Activated naive CD4-positive, alpha-beta T cell treated with anti-CD3 and anti-CD28 coated beads, Interleukin-2, amount 50 U/mL, for 24 hours (primary cell): ENCODE measurements around the gene TBPL2.
"Not testable (repeated sequence)": the region's sequence is repeated elsewhere in the genome, so short reads cannot be mapped to it uniquely, and the experiment has no call there.

Experiments used
- H3K27ac Mint-ChIP-seq: one replicate; pipeline ENCODE4 v1.8.0; 2021; ENCODE audit warnings: mild to moderate bottlenecking, mixed read lengths
- H3K27me3 Mint-ChIP-seq: one replicate; pipeline ENCODE4 v1.8.0; 2021; ENCODE audit warnings: mixed read lengths
- H3K36me3 Mint-ChIP-seq: one replicate; pipeline ENCODE4 v1.8.0; 2021; ENCODE audit warnings: mixed read lengths
- H3K4me1 Mint-ChIP-seq: one replicate; pipeline ENCODE4 v1.8.0; 2021; ENCODE audit warnings: mixed read lengths
- H3K4me3 Mint-ChIP-seq: one replicate; pipeline ENCODE4 v1.8.0; 2021; ENCODE audit warnings: mild to moderate bottlenecking, mixed read lengths
- H3K9me3 Mint-ChIP-seq: one replicate; pipeline ENCODE4 v1.8.0; 2021; ENCODE audit warnings: mixed read lengths

TBPL2 gene

DNA sequence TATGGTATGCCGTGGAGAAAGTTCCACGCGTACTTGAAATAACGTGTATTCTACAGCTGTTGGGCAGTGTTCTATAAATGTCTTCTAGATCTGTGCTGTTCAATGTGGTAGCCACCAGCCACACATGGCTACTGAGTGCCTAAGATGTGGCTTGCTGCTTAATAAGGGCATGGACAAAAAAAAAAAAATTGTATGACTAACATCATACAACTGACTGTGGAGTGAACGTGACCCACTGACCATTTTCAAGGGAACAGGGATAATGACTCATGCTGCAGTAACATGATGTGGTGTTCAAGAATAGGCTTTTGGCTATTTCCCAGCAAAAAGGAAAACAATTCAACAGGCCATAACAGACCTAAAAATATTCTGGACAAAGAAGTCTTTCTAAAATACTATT lies 41.7 kb downstream of the TBPL2 start:
- Mint-ChIP-seq H3K27ac (no peak overlapping the region), H3K4me3 (no peak overlapping the region), H3K36me3 (peaks cover 11% of the 10 kb centered on the region), H3K27me3 (no peaks in the 10 kb centered on the region), H3K4me1 (peaks cover 40% of the 10 kb centered on the region), H3K9me3 (no peaks in the 10 kb centered on the region)

DNA sequence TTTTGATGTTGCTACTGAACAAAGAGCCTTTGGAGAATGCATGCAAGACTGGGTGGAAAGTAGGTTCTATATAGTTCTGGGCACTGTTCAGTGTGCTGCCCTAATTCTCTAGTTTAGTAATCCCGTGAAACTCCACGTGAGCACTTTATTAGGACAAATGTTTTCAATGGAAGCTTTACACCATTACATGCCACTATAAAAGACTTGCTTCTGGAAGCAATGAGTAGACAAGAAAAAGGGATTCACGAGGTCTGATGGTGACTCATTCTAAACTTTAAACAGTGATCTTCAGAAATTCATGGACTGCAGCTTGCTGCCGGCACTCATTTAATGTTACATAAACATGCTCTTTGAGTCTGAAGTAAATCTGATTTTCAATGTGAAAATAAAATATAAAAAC lies 51.1 kb downstream of the TBPL2 start:
- H3K36me3 Mint-ChIP-seq, result peaks cover 28% of the 10 kb centered on the region
- H3K9me3 Mint-ChIP-seq, result peaks cover 4% of the 10 kb centered on the region
- peaks cover 46% of the 10 kb centered on the region for H3K4me1 Mint-ChIP-seq
- H3K27ac Mint-ChIP-seq, result peak overlapping the region; percentile 92
- no peaks in the 10 kb centered on the region for H3K27me3 Mint-ChIP-seq
- no peak overlapping the region for H3K4me3 Mint-ChIP-seq

GRCh38 chr14:55388160-55388559 lies 52.3 kb downstream of the TBPL2 start:
- H3K4me1 Mint-ChIP-seq, result peaks cover 49% of the 10 kb centered on the region
- peak overlapping the region; percentile 26 for H3K4me3 Mint-ChIP-seq
- no peaks in the 10 kb centered on the region for H3K27me3 Mint-ChIP-seq
- H3K27ac Mint-ChIP-seq, result peak overlapping the region; percentile 92
- peaks cover 30% of the 10 kb centered on the region for H3K36me3 Mint-ChIP-seq
- peaks cover 4% of the 10 kb centered on the region for H3K9me3 Mint-ChIP-seq

DNA sequence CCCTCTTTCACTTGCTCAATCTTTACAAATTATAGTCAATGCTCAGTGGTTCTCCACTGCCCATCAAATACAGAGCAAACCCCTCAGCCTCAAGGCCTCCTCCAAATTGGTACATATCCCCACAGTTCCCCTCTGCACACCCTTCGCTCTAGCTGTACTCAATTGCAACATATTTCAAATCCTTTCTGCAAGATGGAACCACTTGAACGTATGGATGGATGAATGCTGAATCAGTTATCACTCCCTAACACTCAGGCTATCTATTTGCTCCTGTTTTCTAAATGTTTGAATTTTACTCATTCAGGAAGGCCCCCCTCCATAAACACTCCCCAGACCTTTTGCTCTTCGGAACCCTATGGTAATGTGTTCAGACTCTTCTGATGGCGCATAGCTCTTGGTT lies 53.3 kb downstream of the TBPL2 start:
- Mint-ChIP-seq H3K4me3 (peak overlapping the region; percentile 56), H3K9me3 (peaks cover 4% of the 10 kb centered on the region), H3K36me3 (peaks cover 30% of the 10 kb centered on the region), H3K27me3 (no peaks in the 10 kb centered on the region), H3K4me1 (peaks cover 49% of the 10 kb centered on the region), H3K27ac (peak overlapping the region; percentile 100)

GRCh38 chr14:55386037-55386808 lies 54.2 kb downstream of the TBPL2 start:
- Mint-ChIP-seq H3K4me1 (peaks cover 49% of the 10 kb centered on the region), H3K36me3 (peaks cover 35% of the 10 kb centered on the region), H3K9me3 (peaks cover 4% of the 10 kb centered on the region), H3K27me3 (no peaks in the 10 kb centered on the region), H3K27ac (peak overlapping the region; percentile 100), H3K4me3 (peak overlapping the region; percentile 82)

- H3K27ac Mint-ChIP-seq, result peak overlapping the region; percentile 93
- H3K4me1 Mint-ChIP-seq, result peaks cover 46% of the 10 kb centered on the region
- H3K27me3 Mint-ChIP-seq, result no peaks in the 10 kb centered on the region
- H3K9me3 Mint-ChIP-seq, result peaks cover 4% of the 10 kb centered on the region
- no peak overlapping the region for H3K4me3 Mint-ChIP-seq
- H3K36me3 Mint-ChIP-seq, result peaks cover 37% of the 10 kb centered on the region
Measured at GRCh38 chr14:55384536-55384935, 55.9 kb downstream of the TBPL2 start.

DNA sequence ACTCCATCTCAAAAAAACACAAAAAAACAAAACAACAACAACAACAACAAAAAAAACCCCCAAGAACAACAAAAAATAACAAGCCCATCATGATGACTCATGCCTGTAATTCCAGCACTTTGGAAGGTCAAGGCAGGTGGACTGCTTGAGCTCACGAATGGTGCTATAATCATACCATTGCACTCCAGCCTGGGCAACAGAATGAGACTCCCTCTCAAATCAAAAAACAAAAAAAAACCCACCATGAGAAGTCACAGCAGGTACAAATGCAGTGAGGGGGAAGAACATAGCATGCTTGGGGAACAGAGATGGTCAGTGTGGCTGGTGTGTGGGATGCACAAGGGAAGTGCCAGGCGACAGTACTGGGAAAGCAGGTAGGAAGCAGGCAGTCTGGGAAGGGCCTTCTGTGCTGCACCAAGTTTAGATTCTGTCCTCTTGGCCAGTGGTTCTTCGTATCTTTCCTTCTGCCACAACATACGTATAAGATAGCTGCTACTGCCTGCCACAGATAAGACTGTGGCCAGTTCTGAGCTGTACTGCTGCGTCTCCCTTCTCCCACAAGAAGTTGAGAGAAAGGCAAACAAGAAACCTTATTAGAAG lies 56.8 kb downstream of the TBPL2 start:
- no peaks in the 10 kb centered on the region for H3K27me3 Mint-ChIP-seq
- H3K27ac Mint-ChIP-seq, result peak overlapping the region; percentile 66
- H3K4me1 Mint-ChIP-seq, result peaks cover 37% of the 10 kb centered on the region
- H3K9me3 Mint-ChIP-seq, result peaks cover 4% of the 10 kb centered on the region
- peaks cover 31% of the 10 kb centered on the region for H3K36me3 Mint-ChIP-seq
- H3K4me3 Mint-ChIP-seq, result no peak overlapping the region

DNA sequence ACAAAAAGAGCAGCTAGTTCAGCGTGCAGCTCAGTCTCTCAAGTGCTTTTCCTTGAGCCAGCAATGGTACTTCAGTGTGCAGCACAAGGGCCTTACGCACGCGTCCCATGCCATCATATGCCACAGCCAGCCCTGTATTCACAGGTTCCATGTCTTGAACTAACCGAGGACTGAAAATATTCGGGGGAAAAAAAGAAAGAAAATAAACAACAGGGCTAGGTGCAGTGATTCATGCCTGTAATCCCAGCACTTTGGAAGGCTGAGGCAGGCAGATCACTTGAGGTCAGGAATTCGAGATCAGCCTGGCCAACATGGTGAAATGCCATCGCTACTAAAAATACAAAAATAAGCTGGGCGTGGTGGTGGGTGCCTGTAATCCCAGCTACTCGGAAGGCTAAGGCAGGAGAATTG lies 57.4 kb downstream of the TBPL2 start:
- H3K9me3 Mint-ChIP-seq, H3K27me3 Mint-ChIP-seq, H3K4me3 Mint-ChIP-seq: not testable (repeated sequence)
- Mint-ChIP-seq H3K36me3 (peaks cover 28% of the 10 kb centered on the region), H3K4me1 (peaks cover 32% of the 10 kb centered on the region), H3K27ac (peak overlapping the region; percentile 64)

DNA sequence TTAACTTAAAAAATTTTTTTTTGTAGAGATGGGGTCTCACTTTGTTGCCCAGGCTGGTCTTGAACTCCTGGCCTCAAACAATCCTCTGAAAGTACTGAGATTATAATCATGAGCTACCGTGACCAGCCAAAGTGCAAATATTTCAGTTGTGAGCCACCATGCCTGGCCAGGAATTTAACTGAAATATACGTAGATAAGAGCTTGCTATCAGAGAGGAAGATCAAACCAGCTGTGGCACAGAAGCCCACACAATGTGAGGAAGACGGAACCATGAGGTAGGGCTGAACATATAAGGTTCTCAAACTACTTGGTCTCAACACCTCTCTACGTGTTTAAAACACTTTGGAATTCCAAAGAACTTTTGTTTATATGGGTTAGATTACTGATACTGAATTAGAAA lies 57.9 kb downstream of the TBPL2 start:
- Mint-ChIP-seq H3K36me3 (peaks cover 27% of the 10 kb centered on the region), H3K27ac (no peak overlapping the region), H3K4me1 (peaks cover 30% of the 10 kb centered on the region), H3K27me3 (no peaks in the 10 kb centered on the region), H3K4me3 (no peak overlapping the region), H3K9me3 (peaks cover 4% of the 10 kb centered on the region)

- Mint-ChIP-seq H3K4me3 (no peak overlapping the region), H3K27ac (peak overlapping the region; percentile 73), H3K36me3 (peaks cover 25% of the 10 kb centered on the region), H3K4me1 (peaks cover 23% of the 10 kb centered on the region), H3K9me3 (peaks cover 4% of the 10 kb centered on the region), H3K27me3 (no peaks in the 10 kb centered on the region)
Measured at GRCh38 chr14:55381561-55381960, 58.9 kb downstream of the TBPL2 start.

DNA sequence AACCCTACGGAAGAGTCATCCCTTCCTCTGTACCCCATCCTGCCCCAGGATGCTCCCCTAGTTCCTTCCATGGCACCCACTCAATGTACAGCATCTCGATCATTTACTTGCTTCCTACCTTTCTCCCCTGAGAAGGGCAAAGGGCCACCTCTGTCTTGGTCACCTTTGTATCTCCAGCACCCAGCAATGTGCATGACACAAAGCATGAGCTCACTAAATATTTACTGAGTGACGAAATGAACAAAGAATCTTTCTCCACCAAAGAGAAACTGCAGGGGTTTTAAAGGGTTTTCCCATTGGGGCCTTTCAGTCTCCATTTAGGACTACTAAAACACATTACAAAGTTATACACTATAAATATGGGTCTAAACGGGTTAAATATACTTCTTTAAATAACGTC lies 59.4 kb downstream of the TBPL2 start:
- no peak overlapping the region for H3K4me3 Mint-ChIP-seq
- peaks cover 27% of the 10 kb centered on the region for H3K36me3 Mint-ChIP-seq
- peak overlapping the region; percentile 73 for H3K27ac Mint-ChIP-seq
- peaks cover 3% of the 10 kb centered on the region for H3K9me3 Mint-ChIP-seq
- H3K27me3 Mint-ChIP-seq, result no peaks in the 10 kb centered on the region
- peaks cover 23% of the 10 kb centered on the region for H3K4me1 Mint-ChIP-seq

- no peaks in the 10 kb centered on the region for H3K27me3 Mint-ChIP-seq
- H3K4me3 Mint-ChIP-seq, result no peak overlapping the region
- H3K4me1 Mint-ChIP-seq, result peaks cover 43% of the 10 kb centered on the region
- H3K27ac Mint-ChIP-seq, result no peak overlapping the region
- H3K36me3 Mint-ChIP-seq, result peaks cover 27% of the 10 kb centered on the region
- H3K9me3 Mint-ChIP-seq, result no peaks in the 10 kb centered on the region
Measured at GRCh38 chr14:55377236-55377635, 63.2 kb downstream of the TBPL2 start.

GRCh38 chr14:55374771-55375170 lies 65.6 kb downstream of the TBPL2 start:
- peaks cover 24% of the 10 kb centered on the region for H3K36me3 Mint-ChIP-seq
- H3K4me3 Mint-ChIP-seq, result peak overlapping the region; percentile 82

DNA sequence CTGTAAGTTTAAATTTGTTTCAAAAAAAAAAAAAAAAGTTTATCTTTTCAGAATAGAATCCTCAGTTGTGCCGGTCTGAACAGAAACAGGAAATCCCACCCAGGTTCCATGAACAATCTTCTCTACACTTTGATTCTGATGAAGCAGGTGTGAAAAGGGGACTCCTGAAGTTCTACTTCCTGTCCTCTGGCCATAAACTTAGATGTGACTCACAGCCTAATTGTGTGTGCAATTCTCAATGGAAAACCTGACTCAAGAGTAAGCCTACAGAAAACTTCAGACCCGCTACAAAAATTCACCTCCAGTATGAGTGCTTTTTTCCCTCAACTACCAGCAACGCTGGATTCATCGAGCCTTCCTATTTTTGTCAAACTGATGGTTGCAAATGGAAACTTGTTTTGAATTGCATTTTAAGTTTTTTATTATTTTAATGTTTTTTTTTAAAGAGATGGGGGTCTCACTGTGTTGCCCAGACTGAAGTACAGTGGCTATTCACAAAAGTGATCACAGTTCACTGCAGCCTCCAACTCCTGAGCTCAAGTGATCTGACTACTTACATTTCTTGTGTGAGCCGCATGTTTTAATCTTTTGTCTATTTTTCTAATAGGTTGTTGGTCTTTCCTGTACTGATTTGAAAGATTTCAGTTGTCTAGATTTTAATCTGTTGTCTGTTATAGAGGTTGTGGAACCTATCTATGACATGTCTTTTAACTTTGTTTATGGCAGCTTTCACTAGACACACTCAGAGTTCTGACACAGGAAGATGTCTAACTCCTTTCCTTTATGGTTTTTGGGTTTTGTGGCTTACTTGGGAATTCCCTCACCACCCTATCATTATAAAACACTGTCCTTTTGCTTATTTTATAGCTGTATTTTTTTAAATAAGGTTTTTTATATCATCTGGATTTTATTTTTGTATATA lies 66.4 kb downstream of the TBPL2 start:
- H3K4me3 Mint-ChIP-seq, result peak overlapping the region; percentile 82
- peak overlapping the region; percentile 99 for H3K27ac Mint-ChIP-seq
- no peaks in the 10 kb centered on the region for H3K27me3 Mint-ChIP-seq
- H3K4me1 Mint-ChIP-seq, result peaks cover 52% of the 10 kb centered on the region
- peaks cover 25% of the 10 kb centered on the region for H3K36me3 Mint-ChIP-seq
- H3K9me3 Mint-ChIP-seq, result no peaks in the 10 kb centered on the region

More at GRCh38 chr14:55374771-55375170, 65.6 kb downstream of the TBPL2 start:
- Mint-ChIP-seq H3K27me3 (no peaks in the 10 kb centered on the region), H3K9me3 (no peaks in the 10 kb centered on the region), H3K4me1 (peaks cover 52% of the 10 kb centered on the region), H3K27ac (peak overlapping the region; percentile 99)

DNA sequence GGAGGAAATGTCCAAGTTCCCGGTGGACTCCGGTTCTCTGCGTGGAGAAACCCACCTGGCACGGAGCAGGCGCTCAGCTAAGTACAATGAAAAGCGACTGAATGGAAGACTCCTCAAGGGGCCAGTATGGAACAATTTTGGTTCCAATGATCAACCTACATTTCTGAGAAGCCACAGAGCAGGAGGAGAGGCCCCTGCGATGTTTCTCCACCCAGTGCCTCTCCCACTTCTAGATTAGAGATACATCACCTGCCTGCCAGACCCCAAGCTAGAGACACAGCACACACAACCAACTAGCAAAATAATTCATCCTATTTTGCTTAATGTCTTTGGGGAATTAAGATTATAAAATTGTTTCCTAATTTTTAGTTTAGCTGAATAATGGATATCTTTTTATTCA lies 67.6 kb downstream of the TBPL2 start:
- H3K27me3 Mint-ChIP-seq, result no peaks in the 10 kb centered on the region
- peaks cover 25% of the 10 kb centered on the region for H3K36me3 Mint-ChIP-seq
- H3K4me3 Mint-ChIP-seq, result peak overlapping the region; percentile 7
- H3K27ac Mint-ChIP-seq, result peak overlapping the region; percentile 99
- H3K9me3 Mint-ChIP-seq, result no peaks in the 10 kb centered on the region
- peaks cover 52% of the 10 kb centered on the region for H3K4me1 Mint-ChIP-seq
